Tibial nerve (tissue), 4 donors: ENCODE data around the gene NUDT22. TPM values are rescaled to one million over a fixed set of nuclear protein-coding genes. Genes with fewer than 3 reads are reported as not detected.

Experiments used
- DNase-seq, 2 donors: peaks; one replicate each; pipeline ENCODE4 v3.0.0-alpha.2; 2019; ENCODE audit warnings: low spot score in 2 of 2
- H3K27ac ChIP-seq, 4 donors: fragments of 200-600 bp; sonication (generic) in 3 of 4; one replicate each; pipeline ENCODE4 v1.5.1; 2017 to 2019; ENCODE audit warnings: mild to moderate bottlenecking in 1 of 4
- H3K27me3 ChIP-seq, 2 donors: fragments of 200-600 bp; sonication (generic) in 1 of 2; one replicate each; pipeline versions ENCODE4 v1.5.1 to v1.6.0; 2017 to 2019
- H3K36me3 ChIP-seq, 3 donors: fragments of 200-600 bp; sonication (generic); one replicate each; pipeline ENCODE4 v1.5.1; 2018 to 2019
- H3K4me1 ChIP-seq, 4 donors: fragments of 200-600 bp; sonication (generic) in 3 of 4; one replicate each; pipeline ENCODE4 v1.5.1; 2017 to 2019
- H3K4me3 ChIP-seq, 4 donors: fragments of 200-600 bp; sonication (generic) in 3 of 4; one replicate each; pipeline ENCODE4 v1.5.1; 2017 to 2019; ENCODE audit warnings: mild to moderate bottlenecking in 1 of 4, moderate library complexity in 1 of 4
- H3K9me3 ChIP-seq, 4 donors: fragments of 200-600 bp; sonication (generic) in 3 of 4; one replicate each; pipeline ENCODE4 v1.5.1; 2017 to 2019
- EP300 ChIP-seq, 2 donors: sonication (generic); formaldehyde crosslinking; IDR thresholded peaks; one replicate each; pipeline ENCODE4 v1.6.1; 2017; ENCODE audit warnings: antibody characterized with exemption in 2 of 2, mild to moderate bottlenecking in 1 of 2
- POLR2A ChIP-seq, 2 donors: fragments of 450-650 bp; IDR thresholded peaks; one replicate each; pipeline ENCODE4 v1.6.1; 2017; ENCODE audit warnings: antibody characterized with exemption in 2 of 2, mild to moderate bottlenecking in 2 of 2, moderate library complexity in 2 of 2
- WGBS, 2 donors: methylation state at CpG; one replicate each; pipeline ENCODE4 v1.1.5; 2018; 5-methylcytosine and 5-hydroxymethylcytosine counted together
- total RNA-seq, 4 donors: library from RNA; depleted of rRNA; stranded (reverse); fragments of >200 nt; gene quantifications; one replicate each; pipeline ENCODE4 v1.1.0, GENCODE V29; 2016
- TF ChIP-seq, protein P1 (sequence below), 5 experiments: fragments of 200-600 bp in 3 of 5; fragments of 450-650 bp in 2 of 5; sonication (generic) in 3 of 5; IDR thresholded peaks; one replicate each; pipeline ENCODE4 v1.5.1; 2016 to 2019; ENCODE audit warnings: antibody characterized with exemption in 5 of 5, mild to moderate bottlenecking in 3 of 5, moderate library complexity in 2 of 5

Gene NUDT22
- total RNA-seq, 4 donors from 2014 or later = 33.0 to 83.7 (median 60.2) TPM

GRCh38 chr11:64253481-64253880 is 27.4 kb downstream of the NUDT22 start:
- WGBS, 2 donors = 32 to 43% methylated on average over 5 of the region's 5 CpGs
- Histone ChIP-seq H3K36me3 (peaks cover 0 to 41% (median 0%) of the 10 kb centered on the region in 3 donors), H3K27me3 (no peaks in the 10 kb centered on the region), H3K27ac (no peak overlapping the region), H3K4me3 (no peak overlapping the region), H3K4me1 (peaks cover 0 to 50% (median 21%) of the 10 kb centered on the region in 4 donors), H3K9me3 (no peaks in the 10 kb centered on the region)
- DNase-seq = no peak
- TF ChIP-seq, protein P1, sequence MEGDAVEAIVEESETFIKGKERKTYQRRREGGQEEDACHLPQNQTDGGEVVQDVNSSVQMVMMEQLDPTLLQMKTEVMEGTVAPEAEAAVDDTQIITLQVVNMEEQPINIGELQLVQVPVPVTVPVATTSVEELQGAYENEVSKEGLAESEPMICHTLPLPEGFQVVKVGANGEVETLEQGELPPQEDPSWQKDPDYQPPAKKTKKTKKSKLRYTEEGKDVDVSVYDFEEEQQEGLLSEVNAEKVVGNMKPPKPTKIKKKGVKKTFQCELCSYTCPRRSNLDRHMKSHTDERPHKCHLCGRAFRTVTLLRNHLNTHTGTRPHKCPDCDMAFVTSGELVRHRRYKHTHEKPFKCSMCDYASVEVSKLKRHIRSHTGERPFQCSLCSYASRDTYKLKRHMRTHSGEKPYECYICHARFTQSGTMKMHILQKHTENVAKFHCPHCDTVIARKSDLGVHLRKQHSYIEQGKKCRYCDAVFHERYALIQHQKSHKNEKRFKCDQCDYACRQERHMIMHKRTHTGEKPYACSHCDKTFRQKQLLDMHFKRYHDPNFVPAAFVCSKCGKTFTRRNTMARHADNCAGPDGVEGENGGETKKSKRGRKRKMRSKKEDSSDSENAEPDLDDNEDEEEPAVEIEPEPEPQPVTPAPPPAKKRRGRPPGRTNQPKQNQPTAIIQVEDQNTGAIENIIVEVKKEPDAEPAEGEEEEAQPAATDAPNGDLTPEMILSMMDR (IDR thresholded peaks at IDR 0.05) = no peak
- TF ChIP-seq POLR2A (IDR thresholded peaks at IDR 0.05) (no peak), EP300 (IDR thresholded peaks at IDR 0.05) (no peak)

GRCh38 chr11:64254326-64254725 is 28.3 kb downstream of the NUDT22 start:
- no peak for DNase-seq
- WGBS, 2 donors = 69 to 81% methylated on average over 4 to 7 of the region's 7 CpGs
- Histone ChIP-seq H3K27me3 (no peaks in the 10 kb centered on the region), H3K9me3 (no peaks in the 10 kb centered on the region), H3K27ac (no peak overlapping the region), H3K4me1 (peaks cover 0 to 42% (median 21%) of the 10 kb centered on the region in 4 donors), H3K4me3 (no peak overlapping the region), H3K36me3 (peaks cover 0 to 50% (median 6%) of the 10 kb centered on the region in 3 donors)
- TF ChIP-seq EP300 (IDR thresholded peaks at IDR 0.05) = no peak
- TF ChIP-seq POLR2A (IDR thresholded peaks at IDR 0.05) = no peak
- TF ChIP-seq, protein P1 (IDR thresholded peaks at IDR 0.05) = no peak

DNA sequence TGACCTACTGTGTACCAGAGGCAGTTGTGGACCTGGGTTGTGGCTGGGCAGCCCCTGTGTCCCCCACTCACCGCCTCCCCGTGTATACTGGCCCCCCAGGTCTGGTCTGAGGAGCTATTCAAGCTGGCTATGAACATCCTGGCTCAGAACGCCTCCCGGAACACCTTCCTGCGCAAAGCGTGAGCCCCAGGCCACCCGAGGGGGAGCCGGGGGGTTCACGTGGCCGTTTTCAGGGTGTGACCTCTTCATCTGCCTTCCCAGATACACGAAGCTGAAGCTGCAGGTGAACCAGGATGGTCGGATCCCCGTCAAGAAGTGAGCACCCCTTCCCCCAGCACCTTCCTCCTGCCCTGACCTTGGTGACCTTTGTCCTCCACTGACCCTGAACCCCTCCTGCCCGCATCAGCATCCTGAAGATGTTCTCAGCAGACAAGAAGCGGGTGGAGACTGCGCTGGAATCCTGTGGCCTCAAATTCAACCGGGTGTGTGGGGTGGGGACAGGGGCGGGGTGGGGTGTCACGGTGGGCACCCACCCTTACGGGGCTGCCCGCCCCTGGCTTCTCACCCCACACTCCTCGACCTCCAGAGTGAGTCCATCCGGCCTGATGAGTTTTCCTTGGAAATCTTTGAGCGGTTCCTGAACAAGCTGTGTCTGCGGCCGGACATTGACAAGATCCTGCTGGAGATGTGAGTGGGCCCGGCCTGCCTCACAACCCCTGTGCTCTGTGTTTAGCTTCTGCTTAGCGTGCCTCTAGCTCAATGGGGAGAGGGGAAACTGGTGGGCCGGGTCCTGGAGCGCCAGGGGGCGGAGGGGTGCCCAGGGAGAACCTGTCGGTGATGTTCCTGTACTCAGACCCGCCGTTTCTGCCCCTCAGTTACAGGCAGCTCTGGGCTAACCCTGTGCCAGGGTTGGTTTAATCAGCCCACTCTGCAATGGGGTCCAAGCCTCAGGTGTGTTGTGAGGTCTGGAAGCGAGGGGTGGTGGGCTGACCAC is 29.4 kb downstream of the NUDT22 start:
- WGBS, 2 donors = 84 to 91% methylated on average over 17 to 28 of the region's 35 CpGs
- DNase-seq = no peak
- Histone ChIP-seq H3K36me3 (peaks cover 0 to 61% (median 6%) of the 10 kb centered on the region in 3 donors), H3K4me3 (no peak overlapping the region), H3K4me1 (peaks cover 0 to 32% (median 20%) of the 10 kb centered on the region in 4 donors), H3K9me3 (no peaks in the 10 kb centered on the region), H3K27ac (no peak overlapping the region), H3K27me3 (no peaks in the 10 kb centered on the region)
- TF ChIP-seq POLR2A (IDR thresholded peaks at IDR 0.05) (no peak), EP300 (IDR thresholded peaks at IDR 0.05) (no peak)
- TF ChIP-seq, protein P1 (IDR thresholded peaks at IDR 0.05) = no peak

GRCh38 chr11:64256300-64256699 is 30.2 kb downstream of the NUDT22 start:
- H3K27ac ChIP-seq = no peak overlapping the region
- DNase-seq = no peak
- no peak overlapping the region for H3K4me3 ChIP-seq
- peaks cover 0 to 67% (median 6%) of the 10 kb centered on the region in 3 donors for H3K36me3 ChIP-seq
- no peak for TF ChIP-seq POLR2A (IDR thresholded peaks at IDR 0.05)
- no peak for TF ChIP-seq EP300 (IDR thresholded peaks at IDR 0.05)
- TF ChIP-seq, protein P1 (IDR thresholded peaks at IDR 0.05) = no peak
- H3K9me3 ChIP-seq = no peaks in the 10 kb centered on the region
- H3K4me1 ChIP-seq = peaks cover 0 to 25% (median 13%) of the 10 kb centered on the region in 4 donors
- no peaks in the 10 kb centered on the region for H3K27me3 ChIP-seq
- 75 to 93% methylated on average over 5 to 13 of the region's 15 CpGs for WGBS, 2 donors

GRCh38 chr11:64258356-64258755 is 32.3 kb downstream of the NUDT22 start:
- H3K9me3 ChIP-seq = no peaks in the 10 kb centered on the region
- no peaks in the 10 kb centered on the region for H3K27me3 ChIP-seq
- TF ChIP-seq EP300 (IDR thresholded peaks at IDR 0.05) (no peak), POLR2A (IDR thresholded peaks at IDR 0.05) (no peak)
- TF ChIP-seq, protein P1 (IDR thresholded peaks at IDR 0.05) = no peak
- peaks cover 0 to 9% (median under 1%) of the 10 kb centered on the region in 4 donors for H3K4me1 ChIP-seq
- DNase-seq = no peak
- 80 to 88% methylated on average over 17 to 24 of the region's 24 CpGs for WGBS, 2 donors
- peaks cover 0 to 88% (median 6%) of the 10 kb centered on the region in 3 donors for H3K36me3 ChIP-seq
- H3K27ac ChIP-seq = no peak overlapping the region
- H3K4me3 ChIP-seq = no peak overlapping the region
